OCI-LY7 (cell line): Measurements from ENCODE around the gene SBF2. TPM values are rescaled to one million over a fixed set of nuclear protein-coding genes. Genes with fewer than 3 reads are reported as not detected.

Source experiments
- BruUV-seq: library from RNA; stranded (reverse); fragments of 400-500 nt; replicated peaks from 2 replicates; lab custom pipeline; 2021; lab: Mats Ljungman, UMichigan
- CTCF ChIA-PET: fragments of 300-600 bp; sonication (Branson Sonifier 250); formaldehyde crosslinking; loops from one replicate; lab custom pipeline; 2022; ENCODE audit warnings: antibody characterized with exemption; ENCODE audit not compliant: unreplicated experiment; lab: Charles Lee
- POLR2A ChIA-PET: fragments of 300-600 bp; sonication (Branson Sonifier 250); formaldehyde crosslinking; loops from one replicate; lab custom pipeline; 2022; ENCODE audit warnings: antibody characterized with exemption; lab: Charles Lee
- DNase-seq: peaks from one replicate; pipeline ENCODE4 v3.0.0-alpha.2; 2015; ENCODE audit warnings: low spot score
- H2AFZ ChIP-seq: fragments of 200-600 bp; sonication (generic), shearing (Covaris generic); 2 replicates; pipeline ENCODE4 v1.6.1; 2014; ENCODE audit warnings: mild to moderate bottlenecking, antibody characterized with exemption, low read length, moderate library complexity
- H3K27ac ChIP-seq: fragments of 200-600 bp; sonication (generic); 2 replicates; pipeline ENCODE4 v1.5.1; 2014; ENCODE audit warnings: mixed run types, low read depth, mild to moderate bottlenecking, moderate library complexity, low read length, inconsistent platforms; ENCODE audit not compliant: poor library complexity, severe bottlenecking
- H3K36me3 ChIP-seq: fragments of 200-600 bp; sonication (generic); 2 replicates; pipeline ENCODE4 v1.6.1; 2014; ENCODE audit warnings: mild to moderate bottlenecking, antibody characterized with exemption, low read length, moderate library complexity, mixed read lengths; ENCODE audit not compliant: insufficient read depth
- H3K4me1 ChIP-seq: fragments of 200-600 bp; sonication (generic); 2 replicates; pipeline ENCODE4 v1.5.1; 2014; ENCODE audit warnings: mild to moderate bottlenecking, low read length; ENCODE audit not compliant: insufficient read depth, poor library complexity, severe bottlenecking
- H3K4me2 ChIP-seq: fragments of 200-600 bp; sonication (generic); 2 replicates; pipeline ENCODE4 v1.6.1; 2014; ENCODE audit warnings: mild to moderate bottlenecking, low read length
- H3K4me3 ChIP-seq: fragments of 200-600 bp; sonication (generic); 2 replicates; pipeline ENCODE4 v1.5.1; 2014; ENCODE audit warnings: mild to moderate bottlenecking, low read depth, low read length; ENCODE audit not compliant: poor library complexity, severe bottlenecking
- H3K79me2 ChIP-seq: fragments of 200-600 bp; sonication (generic); 2 replicates; pipeline ENCODE4 v1.6.1; 2016; ENCODE audit warnings: low read depth, mild to moderate bottlenecking, low read length, moderate library complexity, mixed read lengths; ENCODE audit not compliant: insufficient read depth
- H3K9me2 ChIP-seq: fragments of 200-600 bp; sonication (generic); 2 replicates; pipeline ENCODE4 v1.6.1; 2016; ENCODE audit warnings: mild to moderate bottlenecking, low read length, mixed read lengths; ENCODE audit not compliant: insufficient read depth
- H3K9me3 ChIP-seq: fragments of 200-600 bp; sonication (generic); 2 replicates; pipeline ENCODE4 v1.6.1; 2014; ENCODE audit warnings: mild to moderate bottlenecking, mixed run types, low read length, mixed read lengths
- H4K20me1 ChIP-seq: fragments of 200-600 bp; sonication (generic); 2 replicates; pipeline ENCODE4 v1.6.1; 2014; ENCODE audit warnings: mild to moderate bottlenecking, antibody characterized with exemption, low read length, moderate library complexity, mixed read lengths; ENCODE audit not compliant: insufficient read depth
- EZH2phosphoT487 ChIP-seq: fragments of 200-600 bp; sonication (generic); IDR thresholded peaks from 2 replicates; pipeline ENCODE4 v1.6.1; 2018; ENCODE audit warnings: low read depth, borderline replicate concordance, mild to moderate bottlenecking, mixed run types, antibody characterized with exemption, low read length, moderate library complexity, mixed read lengths
- intact Hi-C: fragments of 100-400 bp; cut with micrococcal nuclease; formaldehyde crosslinking; loops from one replicate; pipeline ENCODE4 v1.10.0; 2022; ENCODE audit not compliant: unreplicated experiment
- total RNA-seq, 2 experiments: library from RNA; depleted of rRNA in 1 of 2; stranded (reverse); fragments of >200 nt in 1 of 2; shearing (Covaris generic) in 1 of 2; gene quantifications; 2 replicates each; pipeline ENCODE4 v1.2.3, GENCODE V29; 2014 to 2022
- TF ChIP-seq, protein P1 (sequence below): fragments of 200-600 bp; sonication (generic); conservative IDR thresholded peaks from 2 replicates; pipeline ENCODE4 v1.5.1; 2014; ENCODE audit warnings: mild to moderate bottlenecking, antibody characterized with exemption, low read length, moderate library complexity, mixed read lengths

SBF2 gene
- total RNA-seq, 2 experiments from 2014 or later: 12.9 to 14.3 TPM

DNA sequence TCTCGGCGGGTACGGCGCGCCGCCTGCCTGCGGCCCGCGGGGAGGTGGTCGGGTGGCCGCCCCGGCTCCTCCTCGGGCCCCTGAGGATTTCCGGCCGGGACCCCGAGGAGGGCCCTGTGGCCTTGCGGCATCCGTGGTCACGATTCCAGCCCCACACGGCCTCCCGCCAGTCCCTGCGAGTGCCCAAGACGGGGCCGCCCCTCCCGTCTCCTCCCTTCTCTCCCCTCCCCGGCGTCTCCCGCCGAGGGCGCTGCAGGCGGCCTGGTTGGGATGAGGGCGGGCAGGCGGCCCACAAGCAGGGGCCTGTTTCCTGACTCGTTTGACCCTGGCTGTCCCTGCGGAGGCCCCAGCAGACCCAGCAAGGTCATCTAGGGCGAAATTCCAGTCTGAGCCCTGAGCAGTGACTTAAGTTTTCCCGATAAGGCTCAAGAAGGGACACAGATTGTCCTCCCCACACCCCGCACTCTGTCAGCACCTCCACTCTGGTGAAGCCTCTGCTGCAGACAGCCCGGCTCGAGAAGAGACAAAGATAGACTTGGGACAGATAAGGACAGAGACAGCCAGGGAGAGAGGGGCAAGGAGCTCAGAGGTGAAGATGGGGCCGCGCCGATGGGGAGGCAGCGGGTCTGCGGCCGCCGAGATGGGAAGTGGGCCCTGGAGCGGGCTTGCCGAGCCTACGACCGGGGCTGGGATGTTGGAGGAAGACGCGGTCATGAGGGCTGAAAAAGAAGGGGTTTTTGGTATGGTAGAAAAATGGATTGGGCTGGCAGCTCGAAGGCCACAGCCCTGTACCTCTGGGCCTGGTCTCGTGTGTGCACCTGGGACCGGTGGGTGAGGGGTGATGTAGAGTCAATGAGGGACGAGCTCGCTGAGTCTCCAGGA is 535.1 kb downstream of the SBF2 start:
- POLR2A ChIA-PET: interaction anchor here (0.6 to 1.7 kb wide), 8 partner anchors 18 to 214 kb away, joined by 3 to 7 read pairs (median 3); no protein-coding TSS in a partner anchor
- H3K27ac ChIP-seq: peak overlapping the region; percentile 51

DNA sequence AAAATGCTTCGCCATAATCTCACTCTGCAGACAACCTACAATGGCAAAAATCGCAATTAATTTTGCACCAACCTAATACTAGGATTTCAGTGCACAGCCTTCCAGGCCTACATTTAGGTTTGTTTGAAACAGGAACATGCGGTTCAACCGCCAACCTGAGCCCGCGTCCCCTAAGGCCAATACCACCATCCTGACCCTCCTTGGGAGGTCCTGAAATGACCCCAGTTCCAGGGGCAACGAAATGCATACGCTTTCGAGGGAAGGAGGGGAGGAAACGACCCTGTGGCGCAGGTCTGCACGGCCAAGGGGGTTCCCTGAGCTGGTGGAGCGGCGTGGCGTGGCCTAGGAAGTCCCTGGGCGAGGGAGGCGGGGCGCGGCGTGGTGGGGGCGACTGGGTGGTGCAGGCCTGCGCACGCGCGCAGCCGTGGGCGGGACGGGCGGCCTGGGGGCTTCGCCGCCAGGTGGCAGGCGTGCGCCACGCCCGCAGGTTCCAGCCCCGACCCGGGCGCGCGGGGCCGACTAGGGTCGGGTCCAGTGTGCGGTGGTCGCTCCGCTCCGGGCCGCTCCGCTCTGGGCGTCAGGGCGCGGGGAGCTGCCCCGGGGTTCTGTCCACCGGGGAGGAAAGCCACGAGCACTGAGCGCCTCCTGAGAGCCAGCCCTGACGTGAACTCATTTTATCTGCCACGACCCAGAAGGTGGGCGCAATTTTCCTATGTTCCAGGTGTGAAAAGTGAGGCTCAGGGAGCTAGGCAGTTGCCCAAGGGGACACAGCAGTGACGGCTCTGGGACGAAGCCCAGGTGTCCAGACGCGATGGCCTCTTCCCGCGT is 536.0 kb downstream of the SBF2 start:
- DNase-seq: peak; percentile 92
- H3K4me3 ChIP-seq: peak overlapping the region; percentile 77
- CTCF ChIA-PET: interaction anchor here (0.6 to 1.1 kb wide), 6 partner anchors 98 to 608 kb away, joined by 3 to 5 read pairs (median 4); no protein-coding TSS in a partner anchor

More for the DNA sequence above, 535.1 kb downstream of the SBF2 start:
- peak overlapping the region; percentile 94 for H2AFZ ChIP-seq
- no TSS peak for BruUV-seq
- TF ChIP-seq, protein P1, sequence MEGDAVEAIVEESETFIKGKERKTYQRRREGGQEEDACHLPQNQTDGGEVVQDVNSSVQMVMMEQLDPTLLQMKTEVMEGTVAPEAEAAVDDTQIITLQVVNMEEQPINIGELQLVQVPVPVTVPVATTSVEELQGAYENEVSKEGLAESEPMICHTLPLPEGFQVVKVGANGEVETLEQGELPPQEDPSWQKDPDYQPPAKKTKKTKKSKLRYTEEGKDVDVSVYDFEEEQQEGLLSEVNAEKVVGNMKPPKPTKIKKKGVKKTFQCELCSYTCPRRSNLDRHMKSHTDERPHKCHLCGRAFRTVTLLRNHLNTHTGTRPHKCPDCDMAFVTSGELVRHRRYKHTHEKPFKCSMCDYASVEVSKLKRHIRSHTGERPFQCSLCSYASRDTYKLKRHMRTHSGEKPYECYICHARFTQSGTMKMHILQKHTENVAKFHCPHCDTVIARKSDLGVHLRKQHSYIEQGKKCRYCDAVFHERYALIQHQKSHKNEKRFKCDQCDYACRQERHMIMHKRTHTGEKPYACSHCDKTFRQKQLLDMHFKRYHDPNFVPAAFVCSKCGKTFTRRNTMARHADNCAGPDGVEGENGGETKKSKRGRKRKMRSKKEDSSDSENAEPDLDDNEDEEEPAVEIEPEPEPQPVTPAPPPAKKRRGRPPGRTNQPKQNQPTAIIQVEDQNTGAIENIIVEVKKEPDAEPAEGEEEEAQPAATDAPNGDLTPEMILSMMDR: no peak
- no peak for TF ChIP-seq EZH2phosphoT487
- no peaks in the 10 kb centered on the region for H4K20me1 ChIP-seq
- no peaks in the 10 kb centered on the region for H3K9me3 ChIP-seq
- no peaks in the 10 kb centered on the region for H3K36me3 ChIP-seq
- CTCF ChIA-PET: interaction anchor here (0.6 to 1.1 kb wide), 4 partner anchors 104 to 545 kb away, joined by 3 to 5 read pairs (median 4); no protein-coding TSS in a partner anchor
- no peaks in the 10 kb centered on the region for H3K79me2 ChIP-seq
- H3K9me2 ChIP-seq: no peaks in the 10 kb centered on the region
- DNase-seq: peak; percentile 76
- H3K4me3 ChIP-seq: peak overlapping the region; percentile 77
- peak overlapping the region; percentile 78 for H3K4me2 ChIP-seq
- H3K4me1 ChIP-seq: peaks cover 71% of the 10 kb centered on the region
- intact Hi-C loops: loop anchor here (1.0 to 10.0 kb wide), 7 partner anchors 104 to 844 kb away; partner anchors contain the start of genes AKIP1 and AMPD3

More for the DNA sequence above, 536.0 kb downstream of the SBF2 start:
- Histone ChIP-seq H3K4me2 (peak overlapping the region; percentile 78), H3K9me3 (no peaks in the 10 kb centered on the region), H4K20me1 (no peaks in the 10 kb centered on the region), H3K4me1 (peaks cover 80% of the 10 kb centered on the region), H3K27ac (peak overlapping the region; percentile 66), H3K36me3 (peaks cover 3% of the 10 kb centered on the region), H3K79me2 (no peaks in the 10 kb centered on the region), H2AFZ (peak overlapping the region; percentile 94), H3K9me2 (no peaks in the 10 kb centered on the region)
- TF ChIP-seq, protein P1: peak; percentile 77
- no peak for TF ChIP-seq EZH2phosphoT487
- intact Hi-C loops: loop anchor here (1.0 to 10.0 kb wide), 5 partner anchors 105 to 843 kb away; partner anchors contain the start of genes AKIP1 and AMPD3
- POLR2A ChIA-PET: interaction anchor here (0.5 to 1.7 kb wide), 4 partner anchors 19 to 157 kb away, joined by 3 to 7 read pairs (median 3); no protein-coding TSS in a partner anchor
- BruUV-seq: no TSS peak
